Measurements from ENCODE around the gene MED26. TPM values are rescaled to one million over a fixed set of nuclear protein-coding genes. Genes with fewer than 3 reads are reported as not detected.
A peak's percentile ranks its signal among the peaks of the same experiment; 100 is the strongest.

Gene MED26
- total and polyA plus RNA-seq, 2 of the 13 experiments (the other 11 are each of a cell fraction or from before 2014, with no cell fraction given), result 3.5 to 3.8 TPM

DNA sequence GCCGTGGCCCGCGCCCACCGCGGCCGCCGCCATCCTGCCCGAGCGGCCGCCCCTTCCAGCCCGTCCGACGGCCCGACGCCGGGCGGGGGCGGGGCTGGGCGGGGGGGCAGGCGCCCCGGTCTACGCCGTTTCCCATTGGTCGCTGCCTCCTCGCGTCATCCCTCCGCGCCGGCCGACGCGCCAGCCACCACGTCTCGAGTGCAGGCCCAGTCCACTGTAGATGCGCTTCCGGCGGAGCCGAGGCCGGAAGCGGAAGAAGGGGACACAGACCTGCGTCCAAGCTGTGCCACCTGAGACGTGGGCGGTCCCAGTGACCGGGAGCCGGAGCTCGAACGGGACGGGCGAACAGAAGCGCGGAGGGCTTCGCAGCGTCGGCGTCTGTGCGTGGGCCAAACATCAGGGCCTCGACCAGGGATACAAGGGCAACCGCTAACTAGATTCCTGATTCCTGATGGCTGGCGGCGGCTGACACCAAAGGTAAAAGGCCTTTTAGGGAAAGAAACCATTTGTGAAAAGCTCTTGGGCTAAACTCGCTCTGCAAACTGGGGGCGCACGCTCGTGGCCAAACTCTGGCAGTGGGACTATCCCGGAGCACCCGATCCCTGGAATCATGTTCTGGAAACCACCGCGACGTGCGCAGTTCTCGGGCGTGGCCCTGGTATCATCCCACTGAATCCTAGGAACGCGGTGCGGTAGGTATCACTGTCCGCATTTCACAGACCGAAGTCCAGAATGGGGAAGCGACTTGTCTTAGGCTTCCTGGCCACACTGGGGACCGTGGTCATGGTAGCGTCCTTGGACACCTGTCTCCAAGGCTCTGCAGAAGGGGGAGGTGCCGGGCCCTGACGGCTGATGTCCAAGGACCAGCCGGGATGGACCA, 55.4 kb downstream of the MED26 start, which contains the start of gene SLC35E1 (continued):
- TF ChIP-seq, protein P1, sequence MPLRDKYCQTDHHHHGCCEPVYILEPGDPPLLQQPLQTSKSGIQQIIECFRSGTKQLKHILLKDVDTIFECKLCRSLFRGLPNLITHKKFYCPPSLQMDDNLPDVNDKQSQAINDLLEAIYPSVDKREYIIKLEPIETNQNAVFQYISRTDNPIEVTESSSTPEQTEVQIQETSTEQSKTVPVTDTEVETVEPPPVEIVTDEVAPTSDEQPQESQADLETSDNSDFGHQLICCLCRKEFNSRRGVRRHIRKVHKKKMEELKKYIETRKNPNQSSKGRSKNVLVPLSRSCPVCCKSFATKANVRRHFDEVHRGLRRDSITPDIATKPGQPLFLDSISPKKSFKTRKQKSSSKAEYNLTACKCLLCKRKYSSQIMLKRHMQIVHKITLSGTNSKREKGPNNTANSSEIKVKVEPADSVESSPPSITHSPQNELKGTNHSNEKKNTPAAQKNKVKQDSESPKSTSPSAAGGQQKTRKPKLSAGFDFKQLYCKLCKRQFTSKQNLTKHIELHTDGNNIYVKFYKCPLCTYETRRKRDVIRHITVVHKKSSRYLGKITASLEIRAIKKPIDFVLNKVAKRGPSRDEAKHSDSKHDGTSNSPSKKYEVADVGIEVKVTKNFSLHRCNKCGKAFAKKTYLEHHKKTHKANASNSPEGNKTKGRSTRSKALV (CRISPR knock-in tag; IDR thresholded peaks at IDR 0.05), result 0 out of 2 replicates have a peak, but pooled peaks have one; percentile 58
- TF ChIP-seq CBX5 (CRISPR knock-in tag; IDR thresholded peaks at IDR 0.05; ENCODE audit: borderline replicate concordance), result peak; percentile 19; the same call in 1 of the 2 replicates
- TF ChIP-seq, protein P2, sequence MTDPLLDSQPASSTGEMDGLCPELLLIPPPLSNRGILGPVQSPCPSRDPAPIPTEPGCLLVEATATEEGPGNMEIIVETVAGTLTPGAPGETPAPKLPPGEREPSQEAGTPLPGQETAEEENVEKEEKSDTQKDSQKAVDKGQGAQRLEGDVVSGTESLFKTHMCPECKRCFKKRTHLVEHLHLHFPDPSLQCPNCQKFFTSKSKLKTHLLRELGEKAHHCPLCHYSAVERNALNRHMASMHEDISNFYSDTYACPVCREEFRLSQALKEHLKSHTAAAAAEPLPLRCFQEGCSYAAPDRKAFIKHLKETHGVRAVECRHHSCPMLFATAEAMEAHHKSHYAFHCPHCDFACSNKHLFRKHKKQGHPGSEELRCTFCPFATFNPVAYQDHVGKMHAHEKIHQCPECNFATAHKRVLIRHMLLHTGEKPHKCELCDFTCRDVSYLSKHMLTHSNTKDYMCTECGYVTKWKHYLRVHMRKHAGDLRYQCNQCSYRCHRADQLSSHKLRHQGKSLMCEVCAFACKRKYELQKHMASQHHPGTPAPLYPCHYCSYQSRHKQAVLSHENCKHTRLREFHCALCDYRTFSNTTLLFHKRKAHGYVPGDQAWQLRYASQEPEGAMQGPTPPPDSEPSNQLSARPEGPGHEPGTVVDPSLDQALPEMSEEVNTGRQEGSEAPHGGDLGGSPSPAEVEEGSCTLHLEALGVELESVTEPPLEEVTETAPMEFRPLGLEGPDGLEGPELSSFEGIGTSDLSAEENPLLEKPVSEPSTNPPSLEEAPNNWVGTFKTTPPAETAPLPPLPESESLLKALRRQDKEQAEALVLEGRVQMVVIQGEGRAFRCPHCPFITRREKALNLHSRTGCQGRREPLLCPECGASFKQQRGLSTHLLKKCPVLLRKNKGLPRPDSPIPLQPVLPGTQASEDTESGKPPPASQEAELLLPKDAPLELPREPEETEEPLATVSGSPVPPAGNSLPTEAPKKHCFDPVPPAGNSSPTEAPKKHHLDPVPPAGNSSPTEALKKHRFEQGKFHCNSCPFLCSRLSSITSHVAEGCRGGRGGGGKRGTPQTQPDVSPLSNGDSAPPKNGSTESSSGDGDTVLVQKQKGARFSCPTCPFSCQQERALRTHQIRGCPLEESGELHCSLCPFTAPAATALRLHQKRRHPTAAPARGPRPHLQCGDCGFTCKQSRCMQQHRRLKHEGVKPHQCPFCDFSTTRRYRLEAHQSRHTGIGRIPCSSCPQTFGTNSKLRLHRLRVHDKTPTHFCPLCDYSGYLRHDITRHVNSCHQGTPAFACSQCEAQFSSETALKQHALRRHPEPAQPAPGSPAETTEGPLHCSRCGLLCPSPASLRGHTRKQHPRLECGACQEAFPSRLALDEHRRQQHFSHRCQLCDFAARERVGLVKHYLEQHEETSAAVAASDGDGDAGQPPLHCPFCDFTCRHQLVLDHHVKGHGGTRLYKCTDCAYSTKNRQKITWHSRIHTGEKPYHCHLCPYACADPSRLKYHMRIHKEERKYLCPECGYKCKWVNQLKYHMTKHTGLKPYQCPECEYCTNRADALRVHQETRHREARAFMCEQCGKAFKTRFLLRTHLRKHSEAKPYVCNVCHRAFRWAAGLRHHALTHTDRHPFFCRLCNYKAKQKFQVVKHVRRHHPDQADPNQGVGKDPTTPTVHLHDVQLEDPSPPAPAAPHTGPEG (CRISPR knock-in tag; IDR thresholded peaks at IDR 0.05), result peak; percentile 88
- TF ChIP-seq NKX3-1 (CRISPR knock-in tag; IDR thresholded peaks at IDR 0.05), result peak; percentile 74; the same call in 1 of the 2 replicates
- TF ChIP-seq NRL (CRISPR knock-in tag; IDR thresholded peaks at IDR 0.05; ENCODE audit: borderline replicate concordance), result peak; percentile 32; the same call in 1 of the 2 replicates
- TF ChIP-seq PAX8 (CRISPR knock-in tag; IDR thresholded peaks at IDR 0.05; ENCODE audit: borderline replicate concordance), result no peak
- TF ChIP-seq, protein P3, sequence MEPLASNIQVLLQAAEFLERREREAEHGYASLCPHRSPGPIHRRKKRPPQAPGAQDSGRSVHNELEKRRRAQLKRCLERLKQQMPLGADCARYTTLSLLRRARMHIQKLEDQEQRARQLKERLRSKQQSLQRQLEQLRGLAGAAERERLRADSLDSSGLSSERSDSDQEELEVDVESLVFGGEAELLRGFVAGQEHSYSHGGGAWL (CRISPR knock-in tag; IDR thresholded peaks at IDR 0.05), result peak; percentile 55; the same call in 1 of the 2 replicates
- TF ChIP-seq, protein P4, sequence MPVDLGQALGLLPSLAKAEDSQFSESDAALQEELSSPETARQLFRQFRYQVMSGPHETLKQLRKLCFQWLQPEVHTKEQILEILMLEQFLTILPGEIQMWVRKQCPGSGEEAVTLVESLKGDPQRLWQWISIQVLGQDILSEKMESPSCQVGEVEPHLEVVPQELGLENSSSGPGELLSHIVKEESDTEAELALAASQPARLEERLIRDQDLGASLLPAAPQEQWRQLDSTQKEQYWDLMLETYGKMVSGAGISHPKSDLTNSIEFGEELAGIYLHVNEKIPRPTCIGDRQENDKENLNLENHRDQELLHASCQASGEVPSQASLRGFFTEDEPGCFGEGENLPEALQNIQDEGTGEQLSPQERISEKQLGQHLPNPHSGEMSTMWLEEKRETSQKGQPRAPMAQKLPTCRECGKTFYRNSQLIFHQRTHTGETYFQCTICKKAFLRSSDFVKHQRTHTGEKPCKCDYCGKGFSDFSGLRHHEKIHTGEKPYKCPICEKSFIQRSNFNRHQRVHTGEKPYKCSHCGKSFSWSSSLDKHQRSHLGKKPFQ (CRISPR knock-in tag; IDR thresholded peaks at IDR 0.05; ENCODE audit: insufficient replicate concordance), result peak; percentile 36
- no peak for TF ChIP-seq U2AF2 (IDR thresholded peaks at IDR 0.05; ENCODE audit: low read depth, low read length)
- no peak for TF ChIP-seq ZNF138 (CRISPR knock-in tag; IDR thresholded peaks at IDR 0.05; ENCODE audit: low read depth)
- peak; percentile 87 for TF ChIP-seq SATB2 (CRISPR knock-in tag; IDR thresholded peaks at IDR 0.05)
- TF ChIP-seq, protein P5, sequence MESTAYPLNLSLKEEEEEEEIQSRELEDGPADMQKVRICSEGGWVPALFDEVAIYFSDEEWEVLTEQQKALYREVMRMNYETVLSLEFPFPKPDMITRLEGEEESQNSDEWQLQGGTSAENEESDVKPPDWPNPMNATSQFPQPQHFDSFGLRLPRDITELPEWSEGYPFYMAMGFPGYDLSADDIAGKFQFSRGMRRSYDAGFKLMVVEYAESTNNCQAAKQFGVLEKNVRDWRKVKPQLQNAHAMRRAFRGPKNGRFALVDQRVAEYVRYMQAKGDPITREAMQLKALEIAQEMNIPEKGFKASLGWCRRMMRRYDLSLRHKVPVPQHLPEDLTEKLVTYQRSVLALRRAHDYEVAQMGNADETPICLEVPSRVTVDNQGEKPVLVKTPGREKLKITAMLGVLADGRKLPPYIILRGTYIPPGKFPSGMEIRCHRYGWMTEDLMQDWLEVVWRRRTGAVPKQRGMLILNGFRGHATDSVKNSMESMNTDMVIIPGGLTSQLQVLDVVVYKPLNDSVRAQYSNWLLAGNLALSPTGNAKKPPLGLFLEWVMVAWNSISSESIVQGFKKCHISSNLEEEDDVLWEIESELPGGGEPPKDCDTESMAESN (CRISPR knock-in tag; conservative IDR thresholded peaks at IDR 0.05), result peak; percentile 55; the same call in 1 of the 2 replicates
- TF ChIP-seq SPEN (CRISPR knock-in tag; IDR thresholded peaks at IDR 0.05; ENCODE audit: low read depth), result peak; percentile 98
- TF ChIP-seq SUZ12 (IDR thresholded peaks at IDR 0.05; ENCODE audit: low read depth, low read length), result no peak
- TF ChIP-seq ZNF546 (CRISPR knock-in tag; conservative IDR thresholded peaks at IDR 0.05), result 0 out of 2 replicates have a peak, but pooled peaks have one; percentile 31
- TF ChIP-seq ZNF124 (CRISPR knock-in tag; IDR thresholded peaks at IDR 0.05), result peak; percentile 51; the same call in 1 of the 2 replicates
